ENCODE results near the gene BUB1B. TPM values are rescaled to one million over a fixed set of nuclear protein-coding genes. Genes with fewer than 3 reads are reported as not detected.

BUB1B gene
- total RNA-seq, 1 experiment from 2014 or later, result 192 TPM

DNA sequence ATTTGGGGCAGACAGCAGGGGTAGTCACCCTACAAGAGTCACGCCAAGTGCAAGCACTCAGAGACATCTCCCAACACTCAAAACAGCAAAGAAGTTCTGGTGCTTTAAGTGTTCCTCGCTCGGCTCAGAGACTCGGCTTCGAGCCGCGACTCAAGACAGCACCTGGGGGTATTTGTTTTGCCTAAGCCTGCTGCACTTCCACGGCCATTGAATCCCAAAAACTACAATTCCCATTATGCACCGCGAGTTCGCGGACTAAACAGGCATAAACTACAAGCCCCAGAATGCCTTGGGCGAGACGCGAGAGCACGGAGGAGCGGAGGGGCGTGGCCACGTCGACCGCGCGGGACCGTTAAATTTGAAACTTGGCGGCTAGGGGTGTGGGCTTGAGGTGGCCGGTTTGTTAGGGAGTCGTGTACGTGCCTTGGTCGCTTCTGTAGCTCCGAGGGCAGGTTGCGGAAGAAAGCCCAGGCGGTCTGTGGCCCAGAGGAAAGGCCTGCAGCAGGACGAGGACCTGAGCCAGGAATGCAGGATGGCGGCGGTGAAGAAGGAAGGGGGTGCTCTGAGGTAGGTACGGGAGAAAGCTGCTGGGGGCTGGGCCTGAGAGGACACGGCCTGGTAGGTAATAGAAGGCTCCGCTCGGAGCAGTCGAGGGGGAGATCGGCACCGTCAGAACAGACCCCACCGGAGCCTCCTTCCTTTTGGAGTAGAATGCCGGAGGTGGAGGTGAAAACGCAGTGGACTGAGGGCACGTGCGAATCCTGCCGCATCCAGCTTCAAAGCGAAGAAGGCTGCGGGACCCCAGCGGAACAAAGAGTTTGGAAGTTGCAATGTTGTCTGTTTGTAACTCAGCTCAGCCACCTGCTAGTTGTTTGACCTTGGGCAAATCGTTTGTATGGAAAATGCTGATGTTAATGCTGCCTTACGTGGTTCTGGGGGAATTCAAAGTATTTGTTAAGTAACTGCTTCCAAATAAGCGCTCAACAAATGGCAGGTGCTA is at the start of gene BUB1B (continued):
- TF ChIP-seq, protein P1, sequence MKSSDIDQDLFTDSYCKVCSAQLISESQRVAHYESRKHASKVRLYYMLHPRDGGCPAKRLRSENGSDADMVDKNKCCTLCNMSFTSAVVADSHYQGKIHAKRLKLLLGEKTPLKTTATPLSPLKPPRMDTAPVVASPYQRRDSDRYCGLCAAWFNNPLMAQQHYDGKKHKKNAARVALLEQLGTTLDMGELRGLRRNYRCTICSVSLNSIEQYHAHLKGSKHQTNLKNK (CRISPR knock-in tag; IDR thresholded peaks at IDR 0.05), result no peak
- TF ChIP-seq ELF4 (CRISPR knock-in tag; IDR thresholded peaks at IDR 0.05; ENCODE audit: low read depth) (no peak), NR1H2 (CRISPR knock-in tag; IDR thresholded peaks at IDR 0.05) (no peak), TEAD4 (CRISPR knock-in tag; IDR thresholded peaks at IDR 0.05) (peak; percentile 79; the same call in 1 of the 2 replicates), JAZF1 (CRISPR knock-in tag; IDR thresholded peaks at IDR 0.05) (no peak), ZNF416 (CRISPR knock-in tag; IDR thresholded peaks at IDR 0.05) (no peak), SP1 (CRISPR knock-in tag; conservative IDR thresholded peaks at IDR 0.05) (peak; percentile 99), HMGA2 (CRISPR knock-in tag; IDR thresholded peaks at IDR 0.05) (no peak), TP53 (CRISPR knock-in tag; IDR thresholded peaks at IDR 0.05) (no peak), MYBL2 (CRISPR knock-in tag; IDR thresholded peaks at IDR 0.05) (peak; percentile 100), NFATC4 (CRISPR knock-in tag; IDR thresholded peaks at IDR 0.05) (no peak), EMX1 (CRISPR knock-in tag; IDR thresholded peaks at IDR 0.05) (no peak), SMAD3 (CRISPR knock-in tag; IDR thresholded peaks at IDR 0.05; ENCODE audit: borderline replicate concordance) (peak; percentile 85), ZNF219 (CRISPR knock-in tag; IDR thresholded peaks at IDR 0.05; ENCODE audit: borderline replicate concordance) (no peak), SOX15 (CRISPR knock-in tag; IDR thresholded peaks at IDR 0.05) (no peak), OVOL2 (CRISPR knock-in tag; IDR thresholded peaks at IDR 0.05; ENCODE audit: borderline replicate concordance) (no peak), FOXK1 (CRISPR knock-in tag; IDR thresholded peaks at IDR 0.05) (peak; percentile 84)
- TF ChIP-seq, protein P2, sequence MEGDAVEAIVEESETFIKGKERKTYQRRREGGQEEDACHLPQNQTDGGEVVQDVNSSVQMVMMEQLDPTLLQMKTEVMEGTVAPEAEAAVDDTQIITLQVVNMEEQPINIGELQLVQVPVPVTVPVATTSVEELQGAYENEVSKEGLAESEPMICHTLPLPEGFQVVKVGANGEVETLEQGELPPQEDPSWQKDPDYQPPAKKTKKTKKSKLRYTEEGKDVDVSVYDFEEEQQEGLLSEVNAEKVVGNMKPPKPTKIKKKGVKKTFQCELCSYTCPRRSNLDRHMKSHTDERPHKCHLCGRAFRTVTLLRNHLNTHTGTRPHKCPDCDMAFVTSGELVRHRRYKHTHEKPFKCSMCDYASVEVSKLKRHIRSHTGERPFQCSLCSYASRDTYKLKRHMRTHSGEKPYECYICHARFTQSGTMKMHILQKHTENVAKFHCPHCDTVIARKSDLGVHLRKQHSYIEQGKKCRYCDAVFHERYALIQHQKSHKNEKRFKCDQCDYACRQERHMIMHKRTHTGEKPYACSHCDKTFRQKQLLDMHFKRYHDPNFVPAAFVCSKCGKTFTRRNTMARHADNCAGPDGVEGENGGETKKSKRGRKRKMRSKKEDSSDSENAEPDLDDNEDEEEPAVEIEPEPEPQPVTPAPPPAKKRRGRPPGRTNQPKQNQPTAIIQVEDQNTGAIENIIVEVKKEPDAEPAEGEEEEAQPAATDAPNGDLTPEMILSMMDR (IDR thresholded peaks at IDR 0.05), result no peak
- TF ChIP-seq, protein P3, sequence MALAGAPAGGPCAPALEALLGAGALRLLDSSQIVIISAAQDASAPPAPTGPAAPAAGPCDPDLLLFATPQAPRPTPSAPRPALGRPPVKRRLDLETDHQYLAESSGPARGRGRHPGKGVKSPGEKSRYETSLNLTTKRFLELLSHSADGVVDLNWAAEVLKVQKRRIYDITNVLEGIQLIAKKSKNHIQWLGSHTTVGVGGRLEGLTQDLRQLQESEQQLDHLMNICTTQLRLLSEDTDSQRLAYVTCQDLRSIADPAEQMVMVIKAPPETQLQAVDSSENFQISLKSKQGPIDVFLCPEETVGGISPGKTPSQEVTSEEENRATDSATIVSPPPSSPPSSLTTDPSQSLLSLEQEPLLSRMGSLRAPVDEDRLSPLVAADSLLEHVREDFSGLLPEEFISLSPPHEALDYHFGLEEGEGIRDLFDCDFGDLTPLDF (CRISPR knock-in tag; IDR thresholded peaks at IDR 0.05), result peak; percentile 87
- TF ChIP-seq, protein P4, sequence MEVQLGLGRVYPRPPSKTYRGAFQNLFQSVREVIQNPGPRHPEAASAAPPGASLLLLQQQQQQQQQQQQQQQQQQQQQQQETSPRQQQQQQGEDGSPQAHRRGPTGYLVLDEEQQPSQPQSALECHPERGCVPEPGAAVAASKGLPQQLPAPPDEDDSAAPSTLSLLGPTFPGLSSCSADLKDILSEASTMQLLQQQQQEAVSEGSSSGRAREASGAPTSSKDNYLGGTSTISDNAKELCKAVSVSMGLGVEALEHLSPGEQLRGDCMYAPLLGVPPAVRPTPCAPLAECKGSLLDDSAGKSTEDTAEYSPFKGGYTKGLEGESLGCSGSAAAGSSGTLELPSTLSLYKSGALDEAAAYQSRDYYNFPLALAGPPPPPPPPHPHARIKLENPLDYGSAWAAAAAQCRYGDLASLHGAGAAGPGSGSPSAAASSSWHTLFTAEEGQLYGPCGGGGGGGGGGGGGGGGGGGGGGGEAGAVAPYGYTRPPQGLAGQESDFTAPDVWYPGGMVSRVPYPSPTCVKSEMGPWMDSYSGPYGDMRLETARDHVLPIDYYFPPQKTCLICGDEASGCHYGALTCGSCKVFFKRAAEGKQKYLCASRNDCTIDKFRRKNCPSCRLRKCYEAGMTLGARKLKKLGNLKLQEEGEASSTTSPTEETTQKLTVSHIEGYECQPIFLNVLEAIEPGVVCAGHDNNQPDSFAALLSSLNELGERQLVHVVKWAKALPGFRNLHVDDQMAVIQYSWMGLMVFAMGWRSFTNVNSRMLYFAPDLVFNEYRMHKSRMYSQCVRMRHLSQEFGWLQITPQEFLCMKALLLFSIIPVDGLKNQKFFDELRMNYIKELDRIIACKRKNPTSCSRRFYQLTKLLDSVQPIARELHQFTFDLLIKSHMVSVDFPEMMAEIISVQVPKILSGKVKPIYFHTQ (CRISPR knock-in tag; IDR thresholded peaks at IDR 0.05), result no peak
- TF ChIP-seq, protein P5, sequence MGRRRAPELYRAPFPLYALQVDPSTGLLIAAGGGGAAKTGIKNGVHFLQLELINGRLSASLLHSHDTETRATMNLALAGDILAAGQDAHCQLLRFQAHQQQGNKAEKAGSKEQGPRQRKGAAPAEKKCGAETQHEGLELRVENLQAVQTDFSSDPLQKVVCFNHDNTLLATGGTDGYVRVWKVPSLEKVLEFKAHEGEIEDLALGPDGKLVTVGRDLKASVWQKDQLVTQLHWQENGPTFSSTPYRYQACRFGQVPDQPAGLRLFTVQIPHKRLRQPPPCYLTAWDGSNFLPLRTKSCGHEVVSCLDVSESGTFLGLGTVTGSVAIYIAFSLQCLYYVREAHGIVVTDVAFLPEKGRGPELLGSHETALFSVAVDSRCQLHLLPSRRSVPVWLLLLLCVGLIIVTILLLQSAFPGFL (CRISPR knock-in tag; IDR thresholded peaks at IDR 0.05; ENCODE audit: borderline replicate concordance), result 0 out of 2 replicates have a peak, but pooled peaks have one; percentile 25
- TF ChIP-seq, protein P6, sequence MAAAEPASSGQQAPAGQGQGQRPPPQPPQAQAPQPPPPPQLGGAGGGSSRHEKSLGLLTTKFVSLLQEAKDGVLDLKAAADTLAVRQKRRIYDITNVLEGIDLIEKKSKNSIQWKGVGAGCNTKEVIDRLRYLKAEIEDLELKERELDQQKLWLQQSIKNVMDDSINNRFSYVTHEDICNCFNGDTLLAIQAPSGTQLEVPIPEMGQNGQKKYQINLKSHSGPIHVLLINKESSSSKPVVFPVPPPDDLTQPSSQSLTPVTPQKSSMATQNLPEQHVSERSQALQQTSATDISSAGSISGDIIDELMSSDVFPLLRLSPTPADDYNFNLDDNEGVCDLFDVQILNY (CRISPR knock-in tag; IDR thresholded peaks at IDR 0.05), result peak; percentile 95
- TF ChIP-seq, protein P7, sequence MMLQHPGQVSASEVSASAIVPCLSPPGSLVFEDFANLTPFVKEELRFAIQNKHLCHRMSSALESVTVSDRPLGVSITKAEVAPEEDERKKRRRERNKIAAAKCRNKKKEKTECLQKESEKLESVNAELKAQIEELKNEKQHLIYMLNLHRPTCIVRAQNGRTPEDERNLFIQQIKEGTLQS (CRISPR knock-in tag; conservative IDR thresholded peaks at IDR 0.05), result no peak
- TF ChIP-seq, protein P8, sequence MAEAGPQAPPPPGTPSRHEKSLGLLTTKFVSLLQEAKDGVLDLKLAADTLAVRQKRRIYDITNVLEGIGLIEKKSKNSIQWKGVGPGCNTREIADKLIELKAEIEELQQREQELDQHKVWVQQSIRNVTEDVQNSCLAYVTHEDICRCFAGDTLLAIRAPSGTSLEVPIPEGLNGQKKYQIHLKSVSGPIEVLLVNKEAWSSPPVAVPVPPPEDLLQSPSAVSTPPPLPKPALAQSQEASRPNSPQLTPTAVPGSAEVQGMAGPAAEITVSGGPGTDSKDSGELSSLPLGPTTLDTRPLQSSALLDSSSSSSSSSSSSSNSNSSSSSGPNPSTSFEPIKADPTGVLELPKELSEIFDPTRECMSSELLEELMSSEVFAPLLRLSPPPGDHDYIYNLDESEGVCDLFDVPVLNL (CRISPR knock-in tag; IDR thresholded peaks at IDR 0.05; ENCODE audit: borderline replicate concordance, low read depth), result peak; percentile 98
- TF ChIP-seq, protein P9, sequence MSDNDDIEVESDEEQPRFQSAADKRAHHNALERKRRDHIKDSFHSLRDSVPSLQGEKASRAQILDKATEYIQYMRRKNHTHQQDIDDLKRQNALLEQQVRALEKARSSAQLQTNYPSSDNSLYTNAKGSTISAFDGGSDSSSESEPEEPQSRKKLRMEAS (CRISPR knock-in tag; IDR thresholded peaks at IDR 0.05), result peak; percentile 94
- TF ChIP-seq, protein P10, sequence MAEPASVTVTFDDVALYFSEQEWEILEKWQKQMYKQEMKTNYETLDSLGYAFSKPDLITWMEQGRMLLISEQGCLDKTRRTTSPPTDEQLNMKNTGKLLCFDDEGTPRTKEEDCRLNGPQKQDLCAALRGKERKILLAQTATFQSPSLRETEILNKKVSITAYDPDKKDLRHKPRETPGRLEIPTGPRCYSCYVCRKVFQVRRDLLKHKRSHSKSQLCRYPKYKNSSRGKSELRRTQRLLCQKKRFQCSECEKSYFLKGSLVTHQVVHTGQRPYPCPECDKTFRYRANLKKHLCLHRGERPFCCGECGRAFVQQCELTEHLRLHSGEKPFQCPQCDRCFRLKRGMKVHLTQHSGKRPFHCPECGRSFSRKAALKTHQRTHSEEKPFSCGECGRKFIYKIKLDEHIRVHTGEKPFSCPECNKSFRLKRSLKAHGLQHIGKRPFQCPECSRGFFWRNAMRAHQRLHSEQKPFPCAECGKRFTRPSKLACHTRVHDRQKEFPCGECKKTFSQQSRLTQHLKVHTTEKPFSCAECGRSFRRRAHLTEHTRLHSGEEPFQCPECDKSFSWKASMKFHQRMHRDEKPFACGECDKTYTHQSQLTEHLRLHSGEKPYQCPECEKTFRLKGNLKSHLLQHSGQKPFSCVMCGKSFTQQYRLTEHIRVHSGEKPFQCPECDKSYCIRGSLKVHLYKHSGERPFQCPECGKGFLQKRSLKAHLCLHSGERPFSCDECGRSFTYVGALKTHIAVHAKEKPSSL (CRISPR knock-in tag; conservative IDR thresholded peaks at IDR 0.05), result no peak

Data from WTC11 (cell line).